Measurements from ENCODE around the gene TDRD1. TPM values are rescaled to one million over a fixed set of nuclear protein-coding genes. Genes with fewer than 3 reads are reported as not detected.

The TDRD1 gene
- total and polyA plus RNA-seq, 9 of the 15 experiments (the other 6 are each of a cell fraction or from before 2014, with no cell fraction given): not detected

GRCh38 chr10:114173921-114174694 lies 5.0 kb upstream of the TDRD1 start, which contains the start of gene CCDC186 (continued):
- peak; percentile 77 to 85; a peak in 3 of 4 replicates for TF ChIP-seq FOXK2 (conservative IDR thresholded peaks at IDR 0.05 in 1 of 2, IDR thresholded peaks at IDR 0.05 in 1 of 2; ENCODE audit: low read depth in 2 of 2)
- TF ChIP-seq NFATC3 (IDR thresholded peaks at IDR 0.05): no peak
- TF ChIP-seq CREB1 (IDR thresholded peaks at IDR 0.05): no peak
- TF ChIP-seq CREB1 (CRISPR knock-in tag; IDR thresholded peaks at IDR 0.05): peak; percentile 47; the same call in 1 of the 2 replicates
- 0 out of 2 replicates have a peak, but pooled peaks have one; percentile 32 for TF ChIP-seq CXXC5 (CRISPR knock-in tag; IDR thresholded peaks at IDR 0.05)
- no peak for TF ChIP-seq ZKSCAN1 (IDR thresholded peaks at IDR 0.05; ENCODE audit: low read depth, low read length)
- no peak for TF ChIP-seq XRCC5 (IDR thresholded peaks at IDR 0.05; ENCODE audit: low read depth, low read length)
- peak; percentile 74 for TF ChIP-seq EGR1 (conservative IDR thresholded peaks at IDR 0.05)
- no peak for TF ChIP-seq ZNF140 (CRISPR knock-in tag; IDR thresholded peaks at IDR 0.05)
- no peak for TF ChIP-seq BRCA1 (IDR thresholded peaks at IDR 0.05)
- TF ChIP-seq BRCA1 (CRISPR knock-in tag; IDR thresholded peaks at IDR 0.05): no peak
- TF ChIP-seq FOS (IDR thresholded peaks at IDR 0.05; ENCODE audit: extremely low read depth, insufficient read length): peak; percentile 17
- no peak for TF ChIP-seq STAT5A (IDR thresholded peaks at IDR 0.05; ENCODE audit: borderline replicate concordance, low read length)
- TF ChIP-seq CCNT2 (IDR thresholded peaks at IDR 0.05; ENCODE audit: borderline replicate concordance, extremely low read depth, insufficient read length, low read depth, low read length): peak; percentile 38
- peak; percentile 39 for TF ChIP-seq TBP (optimal IDR thresholded peaks at IDR 0.05; ENCODE audit: low read depth, low read length)
- TF ChIP-seq ZNF3 (CRISPR knock-in tag; IDR thresholded peaks at IDR 0.05): no peak
- peak; percentile 98 for TF ChIP-seq TFAP4 (CRISPR knock-in tag; IDR thresholded peaks at IDR 0.05; ENCODE audit: borderline replicate concordance)
- TF ChIP-seq, protein P1, sequence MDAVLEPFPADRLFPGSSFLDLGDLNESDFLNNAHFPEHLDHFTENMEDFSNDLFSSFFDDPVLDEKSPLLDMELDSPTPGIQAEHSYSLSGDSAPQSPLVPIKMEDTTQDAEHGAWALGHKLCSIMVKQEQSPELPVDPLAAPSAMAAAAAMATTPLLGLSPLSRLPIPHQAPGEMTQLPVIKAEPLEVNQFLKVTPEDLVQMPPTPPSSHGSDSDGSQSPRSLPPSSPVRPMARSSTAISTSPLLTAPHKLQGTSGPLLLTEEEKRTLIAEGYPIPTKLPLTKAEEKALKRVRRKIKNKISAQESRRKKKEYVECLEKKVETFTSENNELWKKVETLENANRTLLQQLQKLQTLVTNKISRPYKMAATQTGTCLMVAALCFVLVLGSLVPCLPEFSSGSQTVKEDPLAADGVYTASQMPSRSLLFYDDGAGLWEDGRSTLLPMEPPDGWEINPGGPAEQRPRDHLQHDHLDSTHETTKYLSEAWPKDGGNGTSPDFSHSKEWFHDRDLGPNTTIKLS (IDR thresholded peaks at IDR 0.05; ENCODE audit: borderline replicate concordance, low read depth): peak; percentile 93
- TF ChIP-seq HINFP (tag; conservative IDR thresholded peaks at IDR 0.05; ENCODE audit: low read depth): no peak
- TF ChIP-seq PML (IDR thresholded peaks at IDR 0.05; ENCODE audit: low read length): no peak; the same call in 1 of the 2 replicates
- peak; percentile 68 for TF ChIP-seq POLR2B (IDR thresholded peaks at IDR 0.05; ENCODE audit: low read depth, partially characterized antibody)
- peak; percentile 53 for TF ChIP-seq VEZF1 (CRISPR knock-in tag; IDR thresholded peaks at IDR 0.05)
